Breast epithelium (tissue), 4 donors: ENCODE results near the gene TTC28. TPM values are rescaled to one million over a fixed set of nuclear protein-coding genes. Genes with fewer than 3 reads are reported as not detected.

Experiments used
- DNase-seq, 2 donors: peaks; one replicate each; pipeline ENCODE4 v3.0.0-alpha.2; 2019; ENCODE audit warnings: low spot score in 2 of 2
- H3K27ac ChIP-seq, 2 donors: fragments of 200-600 bp; sonication (generic) in 1 of 2; one replicate each; pipeline ENCODE4 v1.5.1; 2016 to 2019; ENCODE audit warnings: mild to moderate bottlenecking in 1 of 2
- H3K27me3 ChIP-seq, 2 donors: fragments of 200-600 bp; sonication (generic) in 1 of 2; one replicate each; pipeline versions ENCODE4 v1.5.1 to v1.6.0; 2017 to 2019; ENCODE audit warnings: control low read depth in 1 of 2, mild to moderate bottlenecking in 1 of 2
- H3K36me3 ChIP-seq: fragments of 200-600 bp; one replicate; pipeline ENCODE4 v1.5.1; 2019
- H3K4me1 ChIP-seq, 2 donors: fragments of 200-600 bp; sonication (generic); one replicate each; pipeline ENCODE4 v1.5.1; 2016 to 2019; ENCODE audit warnings: control low read depth in 1 of 2
- H3K4me3 ChIP-seq, 3 donors: fragments of 200-600 bp; sonication (generic); 1 replicate in 2 of 3; 2 replicates in 1 of 3; pipeline ENCODE4 v1.5.1; 2016 to 2019; ENCODE audit warnings: mild to moderate bottlenecking in 3 of 3, moderate library complexity in 2 of 3
- H3K9me3 ChIP-seq, 2 donors: fragments of 200-600 bp; sonication (generic) in 1 of 2; one replicate each; pipeline ENCODE4 v1.5.1; 2016 to 2019; ENCODE audit warnings: control low read depth in 1 of 2
- POLR2A ChIP-seq: fragments of 450-650 bp; IDR thresholded peaks from one replicate; pipeline ENCODE4 v1.6.1; 2016; ENCODE audit warnings: antibody characterized with exemption, mild to moderate bottlenecking, moderate library complexity
- POLR2AphosphoS5 ChIP-seq, 3 donors: sonication (generic); formaldehyde crosslinking; IDR thresholded peaks; one replicate each; pipeline ENCODE4 v1.6.1; 2017; ENCODE audit warnings: antibody characterized with exemption in 3 of 3
- intact Hi-C: fragments of 100-400 bp; cut with DNase I; formaldehyde crosslinking; loops from one replicate; pipeline ENCODE4 v1.15.1; 2023; ENCODE audit warnings: low total_unique reads
- total RNA-seq, 3 donors: library from RNA; depleted of rRNA; stranded (reverse); fragments of >200 nt; gene quantifications; one replicate each; pipeline ENCODE4 v1.1.0, GENCODE V29; 2016
- TF ChIP-seq, protein P1 (sequence below), 3 donors: fragments of 450-650 bp; IDR thresholded peaks; one replicate each; pipeline ENCODE4 v1.5.1; 2016 to 2017; ENCODE audit warnings: antibody characterized with exemption in 3 of 3, mild to moderate bottlenecking in 3 of 3, moderate library complexity in 3 of 3

The TTC28 gene
- total RNA-seq, 3 donors from 2014 or later: 33.5 to 43.3 (median 40.2) TPM

- Histone ChIP-seq H3K27ac (no peak overlapping the region), H3K36me3 (no peaks in the 10 kb centered on the region), H3K27me3 (no peaks in the 10 kb centered on the region), H3K4me1 (no peaks in the 10 kb centered on the region), H3K9me3 (no peaks in the 10 kb centered on the region), H3K4me3 (no peak overlapping the region)
- no peak for DNase-seq
- intact Hi-C loops: no loop called here
- TF ChIP-seq POLR2AphosphoS5 (IDR thresholded peaks at IDR 0.05) (no peak), POLR2A (no peak)
- TF ChIP-seq, protein P1, sequence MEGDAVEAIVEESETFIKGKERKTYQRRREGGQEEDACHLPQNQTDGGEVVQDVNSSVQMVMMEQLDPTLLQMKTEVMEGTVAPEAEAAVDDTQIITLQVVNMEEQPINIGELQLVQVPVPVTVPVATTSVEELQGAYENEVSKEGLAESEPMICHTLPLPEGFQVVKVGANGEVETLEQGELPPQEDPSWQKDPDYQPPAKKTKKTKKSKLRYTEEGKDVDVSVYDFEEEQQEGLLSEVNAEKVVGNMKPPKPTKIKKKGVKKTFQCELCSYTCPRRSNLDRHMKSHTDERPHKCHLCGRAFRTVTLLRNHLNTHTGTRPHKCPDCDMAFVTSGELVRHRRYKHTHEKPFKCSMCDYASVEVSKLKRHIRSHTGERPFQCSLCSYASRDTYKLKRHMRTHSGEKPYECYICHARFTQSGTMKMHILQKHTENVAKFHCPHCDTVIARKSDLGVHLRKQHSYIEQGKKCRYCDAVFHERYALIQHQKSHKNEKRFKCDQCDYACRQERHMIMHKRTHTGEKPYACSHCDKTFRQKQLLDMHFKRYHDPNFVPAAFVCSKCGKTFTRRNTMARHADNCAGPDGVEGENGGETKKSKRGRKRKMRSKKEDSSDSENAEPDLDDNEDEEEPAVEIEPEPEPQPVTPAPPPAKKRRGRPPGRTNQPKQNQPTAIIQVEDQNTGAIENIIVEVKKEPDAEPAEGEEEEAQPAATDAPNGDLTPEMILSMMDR (IDR thresholded peaks at IDR 0.05): no peak
These were observed 430.2 kb downstream of the TTC28 start for GRCh38 chr22:28249402-28249801.

DNA sequence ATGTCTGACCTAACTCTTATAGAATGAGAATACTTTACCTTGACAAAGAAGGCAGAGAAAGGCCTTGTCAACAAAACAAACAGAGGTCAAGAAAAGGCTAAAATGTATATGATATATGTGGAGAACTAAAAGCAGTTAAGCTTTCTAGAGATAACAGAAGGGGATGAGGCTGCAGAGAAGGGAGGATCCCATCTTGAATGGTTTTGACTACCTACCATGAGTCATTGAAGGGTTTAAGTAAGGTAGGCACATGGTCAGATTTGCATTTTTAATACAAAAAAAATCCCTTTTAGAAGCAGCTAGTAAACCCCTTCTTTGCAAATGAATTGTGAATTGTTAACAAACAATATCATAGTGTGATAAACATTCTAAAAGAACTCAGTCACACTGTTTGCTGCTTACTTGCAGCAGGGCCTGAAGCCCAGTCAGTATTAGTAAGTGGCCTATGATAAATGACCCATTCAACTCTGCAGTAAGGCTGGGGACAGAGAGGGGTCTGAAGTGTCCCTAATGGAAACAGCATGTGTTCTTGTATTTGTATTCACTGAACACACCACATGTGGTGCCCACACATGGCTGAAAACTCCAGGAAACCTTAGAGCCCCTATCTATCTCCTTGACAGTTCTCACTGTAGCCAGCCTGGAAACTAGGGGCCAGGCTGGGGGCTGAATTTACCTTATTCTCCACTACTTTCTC is 431.8 kb downstream of the TTC28 start:
- no peaks in the 10 kb centered on the region for H3K27me3 ChIP-seq
- no peak for DNase-seq
- intact Hi-C loops: no loop called here
- no peak for TF ChIP-seq POLR2A
- TF ChIP-seq, protein P1 (IDR thresholded peaks at IDR 0.05): no peak
- TF ChIP-seq POLR2AphosphoS5 (IDR thresholded peaks at IDR 0.05): no peak
- no peaks in the 10 kb centered on the region for H3K4me1 ChIP-seq
- no peak overlapping the region for H3K27ac ChIP-seq
- H3K9me3 ChIP-seq: no peaks in the 10 kb centered on the region
- H3K4me3 ChIP-seq: no peak overlapping the region
- H3K36me3 ChIP-seq: no peaks in the 10 kb centered on the region

DNA sequence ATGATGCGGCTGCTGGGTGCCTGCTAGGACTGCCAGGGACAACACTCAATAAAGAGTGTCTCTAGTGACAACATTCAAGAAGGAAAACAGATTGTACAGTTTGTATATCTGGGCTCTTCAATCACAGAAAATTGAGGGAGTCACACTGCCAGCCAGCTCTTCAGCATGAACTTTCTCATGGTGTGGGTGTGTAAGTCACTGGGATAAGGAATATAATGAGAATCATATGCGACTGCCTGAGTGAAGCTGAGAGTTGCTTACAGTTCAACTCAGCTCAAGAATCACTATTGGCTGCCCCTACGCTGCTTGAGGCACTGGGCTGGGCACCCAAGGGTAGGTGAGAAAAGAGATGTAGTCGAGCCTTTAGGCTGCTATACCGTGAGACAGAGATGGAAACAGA is 432.5 kb downstream of the TTC28 start:
- Histone ChIP-seq H3K4me1 (no peaks in the 10 kb centered on the region), H3K9me3 (no peaks in the 10 kb centered on the region), H3K27me3 (no peaks in the 10 kb centered on the region), H3K36me3 (no peaks in the 10 kb centered on the region), H3K4me3 (no peak overlapping the region), H3K27ac (no peak overlapping the region)
- DNase-seq: no peak
- TF ChIP-seq, protein P1 (IDR thresholded peaks at IDR 0.05): no peak
- TF ChIP-seq POLR2AphosphoS5 (IDR thresholded peaks at IDR 0.05) (no peak), POLR2A (no peak)
- intact Hi-C loops: no loop called here

DNA sequence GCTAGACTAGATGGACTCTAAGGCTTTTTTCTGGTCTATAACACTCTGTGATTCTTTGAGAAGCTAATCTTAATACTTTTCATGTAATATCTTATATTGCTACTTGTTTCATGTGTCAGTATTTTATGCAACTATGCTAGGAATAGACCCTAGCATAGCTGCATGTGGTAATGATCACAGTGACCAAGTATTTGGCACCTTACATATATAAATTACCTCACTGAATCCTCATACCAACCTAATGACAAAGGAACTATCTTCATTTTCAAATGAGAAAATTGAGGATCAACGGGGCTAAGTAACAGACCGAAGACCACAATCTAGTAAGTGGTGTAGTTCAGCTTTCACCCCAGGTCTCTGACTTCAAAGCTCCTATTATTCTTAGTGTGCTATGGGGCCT is 433.2 kb downstream of the TTC28 start:
- Histone ChIP-seq H3K4me1 (no peaks in the 10 kb centered on the region), H3K4me3 (no peak overlapping the region), H3K27ac (no peak overlapping the region), H3K36me3 (no peaks in the 10 kb centered on the region), H3K9me3 (no peaks in the 10 kb centered on the region), H3K27me3 (no peaks in the 10 kb centered on the region)
- TF ChIP-seq, protein P1 (IDR thresholded peaks at IDR 0.05): no peak
- TF ChIP-seq POLR2AphosphoS5 (IDR thresholded peaks at IDR 0.05) (no peak), POLR2A (no peak)
- intact Hi-C loops: no loop called here
- no peak for DNase-seq

DNA sequence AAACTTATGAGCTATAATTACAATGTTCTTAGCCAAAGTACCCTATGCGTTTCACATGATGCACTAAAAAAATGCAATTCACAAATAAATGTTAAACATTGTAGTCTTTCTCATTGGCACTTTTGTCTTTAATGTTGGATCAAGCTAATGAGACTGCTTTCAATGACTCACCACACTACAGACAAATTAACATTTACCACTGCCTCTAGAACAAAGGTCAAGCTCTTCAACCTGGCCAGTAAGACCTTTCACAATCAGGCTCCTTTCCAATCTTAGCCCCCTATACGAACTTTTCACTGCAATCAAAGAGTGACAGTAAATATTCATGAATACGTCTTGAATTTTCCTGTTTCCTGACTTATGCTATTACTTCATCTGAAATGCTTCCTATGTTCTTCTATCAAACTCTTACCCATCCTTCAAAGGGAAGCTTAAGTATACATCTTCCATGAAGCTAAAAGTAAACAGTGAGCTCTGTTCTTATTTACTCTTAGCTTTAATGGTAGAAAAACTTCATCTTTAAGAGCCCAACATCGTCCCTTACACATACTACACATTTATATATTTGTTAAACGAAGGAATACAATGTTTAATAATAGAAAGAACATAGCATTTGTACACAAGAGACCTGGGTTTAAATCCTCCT is 433.9 kb downstream of the TTC28 start:
- H3K4me1 ChIP-seq: no peaks in the 10 kb centered on the region
- no peak overlapping the region for H3K27ac ChIP-seq
- H3K4me3 ChIP-seq: no peak overlapping the region
- H3K9me3 ChIP-seq: no peaks in the 10 kb centered on the region
- no peak for DNase-seq
- TF ChIP-seq POLR2AphosphoS5 (IDR thresholded peaks at IDR 0.05) (no peak), POLR2A (no peak)
- TF ChIP-seq, protein P1 (IDR thresholded peaks at IDR 0.05): no peak
- H3K36me3 ChIP-seq: no peaks in the 10 kb centered on the region
- H3K27me3 ChIP-seq: no peaks in the 10 kb centered on the region
- intact Hi-C loops: no loop called here
